GM12878 (cell line): ENCODE data around the gene INCA1. TPM values are rescaled to one million over a fixed set of nuclear protein-coding genes. Genes with fewer than 3 reads are reported as not detected.
A peak's percentile ranks its signal among the peaks of the same experiment; 100 is the strongest.

Experiments used
- ATF3 ChIP-seq: IDR thresholded peaks from 2 replicates; pipeline ENCODE4 v1.6.1; 2011; ENCODE audit warnings: low read depth, mild to moderate bottlenecking, low read length, moderate library complexity, borderline replicate concordance; ENCODE audit errors: extremely low read depth
- BACH1 ChIP-seq: fragments of 450-650 bp; IDR thresholded peaks from 2 replicates; pipeline ENCODE4 v1.6.1; 2017; ENCODE audit warnings: mild to moderate bottlenecking, borderline replicate concordance
- BCL11A ChIP-seq: IDR thresholded peaks from 2 replicates; pipeline ENCODE4 v1.6.1; 2011; ENCODE audit warnings: low read depth, low read length
- CHD2 ChIP-seq: IDR thresholded peaks from 2 replicates; pipeline ENCODE4 v1.6.1; 2011; ENCODE audit warnings: low read depth, low read length, improper control_type of control experiment, borderline replicate concordance
- E2F8 ChIP-seq: fragments of 450-650 bp; IDR thresholded peaks from 2 replicates; pipeline ENCODE4 v1.6.1; 2018; ENCODE audit warnings: mild to moderate bottlenecking, low read depth, moderate library complexity; ENCODE audit not compliant: partially characterized antibody
- ESRRA ChIP-seq: IDR thresholded peaks from 2 replicates; pipeline ENCODE4 v1.6.1; 2012; ENCODE audit warnings: mild to moderate bottlenecking, low read length, improper control_type of control experiment
- ETV6 ChIP-seq, 2 experiments: fragments of 450-650 bp in 1 of 2; IDR thresholded peaks in 1 of 2; conservative IDR thresholded peaks in 1 of 2; 2 replicates each; pipeline ENCODE4 v1.6.1; 2014; ENCODE audit warnings: antibody characterized with exemption in 1 of 2, borderline replicate concordance in 1 of 2, low read depth in 1 of 2, mild to moderate bottlenecking in 1 of 2, moderate library complexity in 1 of 2
- GATAD2B ChIP-seq: fragments of 450-650 bp; conservative IDR thresholded peaks from 2 replicates; pipeline ENCODE4 v1.6.1; 2017; ENCODE audit warnings: low read depth, mild to moderate bottlenecking, moderate library complexity
- IKZF2 ChIP-seq, 2 experiments: fragments of 450-650 bp; IDR thresholded peaks; 2 replicates each; pipeline ENCODE4 v1.6.1; 2017; ENCODE audit warnings: mild to moderate bottlenecking in 2 of 2, moderate library complexity in 2 of 2
- JUND ChIP-seq: IDR thresholded peaks from 2 replicates; pipeline ENCODE4 v1.6.1; 2012; ENCODE audit warnings: low read depth, mild to moderate bottlenecking, low read length, improper control_type of control experiment, moderate library complexity
- MYC ChIP-seq: IDR thresholded peaks from 2 replicates; pipeline ENCODE4 v1.6.1; 2011; ENCODE audit warnings: mild to moderate bottlenecking, low read length, moderate library complexity, inconsistent platforms; ENCODE audit not compliant: insufficient read depth, insufficient replicate concordance, insufficient read length, severe bottlenecking
- NR2F1 ChIP-seq: fragments of 450-650 bp; conservative IDR thresholded peaks from 2 replicates; pipeline ENCODE4 v1.6.1; 2017; ENCODE audit warnings: mild to moderate bottlenecking
- PKNOX1 ChIP-seq: fragments of 450-650 bp; IDR thresholded peaks from 2 replicates; pipeline ENCODE4 v1.6.1; 2016; ENCODE audit warnings: mild to moderate bottlenecking
- POLR2A ChIP-seq: IDR thresholded peaks from 2 replicates; pipeline ENCODE4 v1.6.1; 2011; ENCODE audit warnings: low read depth, mild to moderate bottlenecking, low read length
- POLR2AphosphoS2 ChIP-seq: IDR thresholded peaks from 2 replicates; pipeline ENCODE4 v1.6.1; 2011; ENCODE audit warnings: low read depth, mild to moderate bottlenecking, low read length, improper control_type of control experiment, moderate library complexity
- SIX5 ChIP-seq: IDR thresholded peaks from 2 replicates; pipeline ENCODE4 v1.6.1; 2011; ENCODE audit warnings: mild to moderate bottlenecking, low read depth, low read length, moderate library complexity; ENCODE audit not compliant: severe bottlenecking
- SUPT20H ChIP-seq: IDR thresholded peaks from 2 replicates; pipeline ENCODE4 v1.6.1; 2011; ENCODE audit warnings: low read depth, mild to moderate bottlenecking, low read length, moderate library complexity, borderline replicate concordance; ENCODE audit not compliant: control insufficient read depth
- YY1 ChIP-seq: IDR thresholded peaks from 2 replicates; pipeline ENCODE4 v1.6.1; 2011; ENCODE audit warnings: low read depth, mild to moderate bottlenecking, low read length
- ZNF687 ChIP-seq: fragments of 450-650 bp; IDR thresholded peaks from 2 replicates; pipeline ENCODE4 v1.6.1; 2017; ENCODE audit warnings: mild to moderate bottlenecking, moderate library complexity
- polyA plus RNA-seq, 11 experiments: library from polyadenylated mRNA; depleted of rRNA in 4 of 11; unstranded in 6 of 11; stranded (reverse) in 5 of 11; fragments of >200 nt; fragmentation: Nextera tagmentation in 4 of 11; fragmentation: Illumina TruSeq in 1 of 11; extraction: Ambion mirVana in 4 of 11; extraction: Trizol in 1 of 11; gene quantifications; 1 replicate in 1 of 11; 2 replicates in 10 of 11; pipeline versions ENCODE4 v1.2.1 to v1.2.3, GENCODE V29; 2011 to 2016; ENCODE audit warnings: inconsistent platforms in 2 of 11, missing spikeins in 2 of 11, low read depth in 1 of 11
- total RNA-seq, 4 experiments: library from RNA; depleted of rRNA in 3 of 4; stranded (reverse); fragments of >200 nt in 3 of 4; fragmentation: Illumina TruSeq in 1 of 4; extraction: Trizol in 1 of 4; gene quantifications; 2 replicates each; pipeline versions ENCODE4 v1.2.1 to v1.2.3, GENCODE V29; 2013 to 2021

The INCA1 gene
- total and polyA plus RNA-seq, 10 of the 15 experiments (the other 5 are each of a cell fraction or from before 2014, with no cell fraction given) = 0.19 to 1.8 (median 0.45) TPM

- TF ChIP-seq E2F8 = peak; percentile 50
- peak in 1 of 2 experiments; percentile 87; a peak in 2 of 4 replicates for TF ChIP-seq ETV6 (conservative IDR thresholded peaks at IDR 0.05 in 1 of 2, IDR thresholded peaks at IDR 0.05 in 1 of 2; ENCODE audit: borderline replicate concordance in 1 of 2, low read depth in 1 of 2)
- TF ChIP-seq BCL11A = 0 out of 2 replicates have a peak, but pooled peaks have one; percentile 9
- no peak; the same call in 1 of the 2 replicates for TF ChIP-seq ZNF687
- TF ChIP-seq NR2F1 = peak; percentile 45; the same call in 1 of the 2 replicates
- peak; percentile 13 for TF ChIP-seq SIX5
- TF ChIP-seq ESRRA = no peak
- no peak for TF ChIP-seq MYC
- TF ChIP-seq JUND = no peak
- peak; percentile 74; the same call in 1 of the 2 replicates for TF ChIP-seq POLR2AphosphoS2
- peak; percentile 78 for TF ChIP-seq POLR2A
- TF ChIP-seq CHD2 = 0 out of 2 replicates have a peak, but pooled peaks have one; percentile 11
- TF ChIP-seq SUPT20H = no peak
- TF ChIP-seq YY1 = 0 out of 2 replicates have a peak, but pooled peaks have one; percentile 43
- peak; percentile 77 to 78 for TF ChIP-seq IKZF2 (IDR thresholded peaks at IDR 0.05)
- TF ChIP-seq ATF3 = no peak
- peak; percentile 19; the same call in 1 of the 2 replicates for TF ChIP-seq PKNOX1
- peak; percentile 69 for TF ChIP-seq GATAD2B
- TF ChIP-seq BACH1 = peak; percentile 72
Measured at GRCh38 chr17:4947411-4948165, 49.7 kb downstream of the INCA1 start (continued).
